DMS79 (cell line): Measurements from ENCODE around the gene HAS3.

ENCODE experiments used
- DNase-seq: peaks from one replicate; lab custom pipeline; 2025; lab: John Stamatoyannopoulos, UW

The HAS3 gene

GRCh38 chr16:69150146-69150865 lies 44.9 kb downstream of the HAS3 start:
- peak; percentile 14 for DNase-seq

- no peak for DNase-seq
Measured at GRCh38 chr16:69157196-69157595, 51.7 kb downstream of the HAS3 start.

DNA sequence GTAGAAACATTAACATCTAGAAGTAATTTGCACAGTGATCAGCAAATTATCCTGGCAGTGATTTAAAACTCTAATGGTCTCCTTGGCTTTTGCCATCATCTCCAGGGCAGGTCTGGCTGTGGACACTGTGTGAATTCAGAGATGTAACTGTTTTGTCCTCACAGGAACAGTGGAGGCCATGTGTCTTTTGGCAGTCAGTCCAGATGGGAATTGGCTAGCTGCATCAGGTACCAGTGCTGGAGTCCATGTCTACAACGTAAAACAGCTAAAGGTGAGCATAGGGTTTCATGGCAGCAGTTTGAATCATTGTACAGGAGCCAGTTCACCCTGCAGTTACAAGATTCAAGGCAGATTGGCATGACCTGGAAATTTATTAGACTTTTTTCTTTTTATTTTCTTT lies 54.7 kb downstream of the HAS3 start:
- DNase-seq, result no peak

- DNase-seq, result no peak
Measured at GRCh38 chr16:69165584-69165983, 60.1 kb downstream of the HAS3 start.

GRCh38 chr16:69166221-69166833 lies 60.9 kb downstream of the HAS3 start:
- DNase-seq, result no peak

- no peak for DNase-seq
Measured at GRCh38 chr16:69166946-69167930, 61.8 kb downstream of the HAS3 start.
